ENCODE data around the gene NAPSA.
A peak's percentile ranks its signal among the peaks of the same experiment; 100 is the strongest.

Gene NAPSA

GRCh38 chr19:50329926-50330294, 35.5 kb downstream of the NAPSA start:
- peak; percentile 70 for DNase-seq

GRCh38 chr19:50329146-50329925, 36.1 kb downstream of the NAPSA start, which contains the start of gene KCNC3:
Gene KCNC3 (minus strand): TSS chr19:50329377. CDS start chr19:50329082, 295 bp downstream.
- DNase-seq: peak; percentile 97

- DNase-seq: no peak
Observed at GRCh38 chr19:50328873-50329145, 36.6 kb downstream of the NAPSA start.

- peak; percentile 74 for DNase-seq
Observed at GRCh38 chr19:50328224-50328872, 37.1 kb downstream of the NAPSA start.

GRCh38 chr19:50327461-50328223, 37.8 kb downstream of the NAPSA start:
- no peak for DNase-seq

- no peak for DNase-seq
Observed at GRCh38 chr19:50327013-50327412, 38.4 kb downstream of the NAPSA start.

- DNase-seq: no peak
Observed at GRCh38 chr19:50326101-50326664, 39.3 kb downstream of the NAPSA start.

GRCh38 chr19:50325310-50326100, 39.9 kb downstream of the NAPSA start:
- DNase-seq: peak; percentile 92

GRCh38 chr19:50324331-50324730, 41.1 kb downstream of the NAPSA start:
- DNase-seq: no peak

GRCh38 chr19:50323782-50324133, 41.7 kb downstream of the NAPSA start:
- no peak for DNase-seq

- DNase-seq: no peak
Observed at GRCh38 chr19:50322931-50323781, 42.3 kb downstream of the NAPSA start.

GRCh38 chr19:50322234-50322633, 43.2 kb downstream of the NAPSA start:
- no peak for DNase-seq

- no peak for DNase-seq
Observed at GRCh38 chr19:50321831-50322230, 43.6 kb downstream of the NAPSA start.

GRCh38 chr19:50320596-50320995, 44.8 kb downstream of the NAPSA start:
- DNase-seq: no peak

GRCh38 chr19:50320051-50320450, 45.4 kb downstream of the NAPSA start:
- no peak for DNase-seq

- no peak for DNase-seq
Observed at GRCh38 chr19:50319156-50319555, 46.3 kb downstream of the NAPSA start.

- DNase-seq: no peak
Observed at GRCh38 chr19:50318438-50318837, 47.0 kb downstream of the NAPSA start.

GRCh38 chr19:50317115-50317514, 48.3 kb downstream of the NAPSA start:
- no peak for DNase-seq

- peak; percentile 72 for DNase-seq
Observed at GRCh38 chr19:50315773-50316448, 49.5 kb downstream of the NAPSA start.

GRCh38 chr19:50314724-50315708, 50.4 kb downstream of the NAPSA start:
- DNase-seq: no peak

Measured in activated CD8-positive, alpha-beta memory T cell treated with anti-CD3 and anti-CD28 coated beads, Interleukin-2, amount 50 U/mL, for 48 hours (primary cell).